Endometrium (tissue), 2 donors: ENCODE results near the gene HMCN1.
"Not testable (repeated sequence)": the region's sequence is repeated elsewhere in the genome, so short reads cannot be mapped to it uniquely, and the experiment has no call there.

ENCODE experiments used
- FAIRE-seq: peaks from 2 replicates; lab custom pipeline; 2012; peaks lifted over from hg19 to GRCh38; lab: Jason Lieb, UNC
- donor health status: control.
- donor health status: control.

HMCN1 gene

DNA sequence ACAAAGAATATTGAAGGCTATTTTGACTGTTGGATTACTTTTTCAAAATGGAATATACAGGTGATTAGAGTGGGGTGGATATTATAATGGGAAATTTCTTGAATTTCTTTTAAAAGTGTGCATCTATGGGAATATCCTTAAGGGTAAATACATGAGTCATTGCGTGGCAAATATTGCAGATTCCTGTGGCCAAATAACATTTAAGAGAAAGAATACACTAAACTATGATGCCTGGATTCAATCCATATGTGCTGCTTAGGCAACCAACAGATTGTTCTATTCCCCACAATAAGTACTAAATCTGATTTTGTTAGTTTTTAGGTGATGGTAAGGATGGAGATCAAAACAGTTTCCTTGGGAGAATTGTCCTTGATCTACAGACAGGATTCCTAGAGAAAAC is 119.5 kb downstream of the HMCN1 start:
- FAIRE-seq: no peak

DNA sequence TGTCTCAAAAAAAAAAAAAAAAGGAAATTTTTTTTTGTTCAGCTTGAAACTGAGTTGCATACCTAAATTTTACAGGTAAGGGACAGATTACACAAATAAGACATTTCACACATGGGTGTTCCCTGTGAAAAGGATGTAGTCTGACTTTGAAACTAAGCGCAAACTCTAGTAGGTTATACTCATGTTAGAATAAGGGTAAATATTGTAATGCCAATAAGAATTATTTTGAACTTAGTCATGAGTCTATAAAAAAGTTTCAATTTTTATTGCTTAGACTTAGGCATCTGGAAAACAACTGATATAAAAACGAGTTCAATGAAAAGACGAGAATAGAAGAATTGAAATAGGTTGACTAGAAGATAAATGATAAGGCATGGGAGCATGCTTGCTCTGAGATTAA is 122.3 kb downstream of the HMCN1 start:
- no peak for FAIRE-seq

DNA sequence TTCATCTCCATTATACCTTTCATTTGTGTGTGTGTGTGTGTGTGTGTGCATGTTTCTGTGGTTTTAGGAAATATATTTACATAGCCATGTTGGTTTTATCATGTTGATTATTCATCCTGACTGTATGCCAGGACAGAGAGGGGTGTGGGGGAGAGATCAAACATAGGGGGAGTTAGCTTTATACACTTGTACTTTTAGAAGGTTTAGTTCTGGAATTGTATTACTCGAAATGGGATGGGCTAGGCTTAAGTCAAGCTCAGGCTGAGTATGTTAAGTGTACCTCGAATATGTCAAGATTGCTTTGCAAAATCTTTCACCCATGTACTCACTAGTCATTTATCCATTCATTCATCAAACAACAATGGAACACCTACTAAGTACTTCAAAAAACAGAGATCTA is 123.3 kb downstream of the HMCN1 start:
- FAIRE-seq: no peak

DNA sequence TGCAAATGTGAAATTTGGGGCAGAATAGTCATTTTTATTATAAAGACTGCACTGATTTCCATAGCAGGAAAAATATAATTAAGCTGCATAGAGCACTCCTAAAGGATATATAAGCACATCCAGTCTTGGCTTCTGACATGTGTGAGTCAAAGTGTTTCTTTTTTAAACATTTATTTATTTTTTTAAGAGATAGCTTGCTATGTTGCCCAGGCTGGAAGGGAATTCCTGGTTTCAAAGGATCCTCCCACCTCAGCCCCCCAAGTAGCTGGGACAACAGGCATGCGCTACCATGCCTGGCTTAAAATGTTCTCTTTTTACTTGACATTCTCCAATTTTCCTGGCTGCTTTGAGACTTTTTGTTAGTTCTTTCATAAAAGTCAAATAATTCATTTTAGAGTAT is 126.1 kb downstream of the HMCN1 start:
- no peak for FAIRE-seq

DNA sequence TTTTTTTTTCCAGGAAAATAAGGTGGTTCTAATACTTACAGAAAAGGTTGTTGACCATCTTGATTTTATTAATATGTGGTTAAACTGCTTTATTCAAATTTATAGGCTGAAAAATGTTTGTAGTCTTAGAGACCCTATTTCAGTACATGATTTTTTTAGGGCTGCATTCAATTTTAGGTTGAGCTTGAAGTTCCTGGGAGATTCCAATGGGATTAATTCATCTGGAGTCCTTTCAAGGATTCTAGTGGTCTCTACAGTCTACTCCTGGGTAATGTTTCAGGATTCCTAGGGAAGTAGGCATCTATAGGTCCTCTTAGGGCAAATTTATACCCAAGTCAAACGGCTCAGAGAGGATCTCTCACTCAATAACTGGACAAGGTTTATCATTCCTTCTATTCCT is 126.7 kb downstream of the HMCN1 start:
- no peak for FAIRE-seq

DNA sequence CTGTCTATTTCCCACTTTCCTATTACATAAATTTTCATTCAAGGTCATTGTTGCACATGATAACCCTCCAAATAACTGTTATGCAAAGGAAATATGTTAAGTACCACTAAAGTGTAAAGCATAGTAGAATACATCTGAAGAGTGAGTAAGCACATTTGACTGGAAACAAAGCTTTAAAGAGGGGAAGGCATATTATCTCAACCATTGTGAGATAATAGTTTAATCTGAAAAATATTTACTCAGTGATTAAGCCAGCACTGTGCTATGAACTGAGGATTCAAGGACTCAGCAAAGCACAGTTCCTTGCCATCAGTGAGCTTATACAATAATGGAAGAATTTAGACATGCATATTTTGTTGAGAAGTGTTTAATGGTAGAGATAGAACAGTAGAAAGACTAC is 127.4 kb downstream of the HMCN1 start:
- FAIRE-seq: no peak

DNA sequence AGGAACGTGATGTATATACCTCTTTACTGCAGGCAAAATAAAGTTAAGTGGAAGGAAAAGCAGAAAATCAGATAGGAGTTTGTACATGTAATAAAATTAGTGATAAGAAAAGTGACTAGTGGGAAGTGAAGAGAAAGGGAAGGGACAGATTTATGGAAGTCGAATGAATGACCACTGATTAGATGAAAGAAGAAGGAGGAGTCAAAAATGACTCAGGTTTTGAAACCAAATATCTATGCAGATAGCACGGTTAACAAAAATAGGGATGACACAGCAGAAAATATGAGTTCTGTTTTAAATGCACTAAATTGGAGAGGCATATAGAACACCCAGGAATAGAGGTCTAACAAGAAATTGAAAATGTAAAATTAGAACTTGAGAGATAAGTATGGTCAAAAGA is 128.0 kb downstream of the HMCN1 start:
- FAIRE-seq: no peak

DNA sequence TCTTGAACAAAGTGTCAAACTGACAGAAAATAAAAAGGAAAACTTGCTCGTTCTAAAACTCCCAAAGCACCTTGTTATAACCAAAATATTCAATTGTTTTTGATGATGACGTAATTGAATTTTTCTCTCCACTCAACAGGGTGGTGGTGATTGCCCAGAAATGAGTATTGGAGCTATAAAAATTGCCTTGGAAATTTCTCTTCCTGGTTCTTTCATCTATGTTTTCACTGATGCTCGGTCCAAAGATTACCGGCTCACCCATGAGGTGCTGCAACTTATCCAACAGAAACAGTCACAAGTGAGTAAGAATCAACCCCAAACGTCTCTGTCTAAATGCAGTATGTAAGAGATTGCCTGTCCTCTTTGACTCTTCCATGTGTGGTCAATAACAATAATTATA is 130.1 kb downstream of the HMCN1 start:
- no peak for FAIRE-seq

DNA sequence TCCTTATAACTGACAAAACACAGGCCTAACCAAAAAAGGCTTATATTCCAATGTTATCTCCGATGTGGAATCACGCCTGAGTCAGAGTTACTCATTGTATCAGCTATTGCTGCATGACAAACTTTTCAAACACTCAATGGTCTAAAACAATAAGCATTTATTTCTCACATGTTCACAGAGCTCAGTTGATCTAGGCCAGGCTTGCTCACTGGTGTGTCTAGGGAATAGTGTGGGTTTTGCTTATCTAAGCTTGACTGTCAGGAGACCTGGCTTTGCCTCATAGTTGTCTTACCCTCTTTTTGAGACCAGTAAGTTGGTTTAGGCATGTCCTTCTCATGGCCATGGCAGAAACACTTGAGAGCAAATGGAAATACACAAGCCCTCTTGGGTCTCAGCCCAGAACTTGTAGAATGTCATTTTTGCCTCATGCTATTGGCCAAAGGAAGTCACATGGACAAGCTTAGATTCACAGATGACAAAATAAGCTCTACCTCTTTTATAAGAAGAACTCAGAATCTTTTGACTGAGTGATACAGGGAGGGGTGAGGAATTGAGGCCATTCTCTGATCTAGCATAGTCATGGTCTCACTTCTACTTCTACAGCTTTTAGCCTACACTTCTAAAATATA is 130.8 kb downstream of the HMCN1 start:
- FAIRE-seq: no peak

DNA sequence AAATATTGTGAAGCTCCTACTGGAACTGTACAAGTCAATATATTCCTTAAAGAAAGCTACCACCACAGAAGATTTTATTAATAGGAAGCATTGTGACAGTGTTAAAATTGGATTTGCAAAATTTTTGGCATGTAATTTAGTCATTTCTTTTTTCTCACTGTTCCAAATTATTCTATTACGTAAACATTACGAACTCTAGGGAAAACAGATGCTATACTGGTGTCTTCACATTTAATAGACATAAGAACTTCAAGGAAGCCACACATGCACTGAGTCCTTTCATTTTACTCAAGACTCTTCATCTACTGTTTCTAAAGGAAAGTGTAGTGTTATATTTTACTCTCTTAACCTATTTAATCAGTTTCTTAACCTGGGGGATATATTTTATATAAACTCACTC is 135.4 kb downstream of the HMCN1 start:
- no peak for FAIRE-seq

DNA sequence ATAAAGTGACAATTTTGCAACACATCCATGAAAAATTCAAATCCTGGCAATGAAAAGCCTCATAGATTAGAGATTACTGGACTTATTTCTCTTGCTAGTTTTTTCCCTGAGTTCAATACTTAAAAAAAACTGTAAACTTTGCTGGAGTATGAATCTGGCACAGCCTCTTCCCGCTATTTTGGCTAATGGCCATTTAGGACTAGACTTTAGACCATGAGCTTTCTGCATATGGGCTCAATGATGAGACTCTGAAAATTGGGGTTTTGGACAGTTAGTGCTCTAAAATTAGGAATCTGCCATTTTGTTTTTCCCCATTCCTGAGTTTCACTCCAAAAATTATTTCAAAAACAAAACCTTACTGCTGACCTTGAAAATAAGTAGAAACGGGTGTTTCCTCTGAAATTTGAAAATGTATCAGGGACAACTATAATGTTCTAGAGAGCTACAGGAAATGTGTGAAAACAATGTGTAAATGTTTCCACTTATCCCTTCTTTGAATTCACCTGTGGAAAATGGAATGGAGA is 137.5 kb downstream of the HMCN1 start:
- no peak for FAIRE-seq

DNA sequence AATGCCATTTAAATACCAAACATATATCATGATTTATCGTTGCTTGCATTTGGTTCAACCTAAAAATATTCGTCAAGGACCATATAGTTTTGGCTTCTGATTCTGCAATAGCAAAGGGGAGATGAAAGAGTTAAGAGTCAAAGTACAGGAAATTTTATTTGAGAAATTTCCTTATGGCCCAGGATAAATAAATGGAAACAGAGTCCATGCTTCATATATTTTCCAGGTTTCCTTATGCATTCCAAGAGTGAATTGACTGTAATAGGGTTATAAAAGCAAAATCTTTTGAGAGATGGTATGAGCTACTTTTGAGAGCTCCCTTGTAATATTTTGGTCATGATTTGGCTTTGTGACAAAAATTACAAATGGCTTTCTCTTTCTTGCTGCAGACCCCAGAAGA is 140.1 kb downstream of the HMCN1 start:
- FAIRE-seq: no peak

DNA sequence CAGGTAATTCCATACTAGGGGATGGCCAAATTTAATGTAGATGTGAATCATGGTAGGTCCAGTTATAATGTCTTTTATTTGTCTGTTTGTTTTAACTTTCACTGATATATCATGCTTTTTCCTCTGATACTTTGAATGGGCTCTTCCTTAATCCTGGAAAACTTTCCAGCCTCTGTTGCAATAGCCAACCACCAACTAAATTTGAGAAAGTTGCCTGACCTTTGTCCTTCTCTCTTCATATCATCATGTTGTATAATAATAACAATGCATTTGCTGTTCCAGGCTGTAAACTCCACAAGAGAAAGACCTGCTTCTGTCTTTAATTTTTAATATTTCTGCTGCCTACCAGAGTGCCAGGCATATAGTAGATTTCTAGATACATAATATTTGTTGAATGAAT is 146.1 kb downstream of the HMCN1 start:
- FAIRE-seq: no peak

DNA sequence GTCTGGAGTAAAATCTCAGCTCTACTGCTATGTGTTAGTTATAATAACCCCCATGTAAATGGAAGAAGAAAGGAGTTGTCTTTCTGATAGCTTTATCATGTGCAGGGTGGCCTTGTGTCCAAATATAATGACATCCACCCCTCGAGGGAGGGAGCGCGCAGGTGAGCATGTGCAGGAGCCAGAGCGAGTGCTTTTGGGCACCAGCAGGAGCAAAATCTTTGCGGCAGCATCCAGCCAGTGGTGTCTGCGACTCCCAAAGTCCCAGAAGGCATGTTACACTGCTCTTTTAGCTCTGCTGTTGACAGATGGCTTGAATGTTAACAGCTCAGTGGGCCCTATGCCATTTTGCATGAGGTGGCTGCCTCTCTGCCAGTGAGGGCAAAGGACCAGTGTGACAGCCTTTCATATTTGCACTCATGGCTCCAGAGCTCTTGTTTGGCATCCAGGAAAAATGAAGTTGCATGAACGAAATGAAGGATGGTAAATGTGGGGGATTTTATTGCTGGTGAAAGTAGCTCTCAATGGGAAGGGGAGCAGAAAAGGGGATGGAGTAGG is 146.7 kb downstream of the HMCN1 start:
- FAIRE-seq: no peak

DNA sequence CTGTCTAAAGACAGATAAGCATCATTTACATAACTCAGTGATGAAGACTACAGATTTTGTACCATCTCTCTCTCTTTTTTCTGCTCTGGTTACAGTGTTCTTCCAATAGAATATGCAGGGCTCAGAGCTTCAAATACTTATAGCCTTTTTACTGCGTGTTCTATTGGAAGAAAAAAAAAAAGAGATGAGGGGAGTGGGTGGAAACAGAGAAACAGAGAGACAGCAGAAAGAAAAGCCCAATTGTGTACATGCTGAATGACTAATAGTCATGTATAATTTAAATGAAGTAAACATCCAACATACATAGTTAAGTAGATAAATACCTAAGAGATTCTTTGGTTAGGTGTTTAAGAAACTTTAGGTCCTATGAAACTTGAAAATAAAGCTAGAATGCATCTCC is 151.9 kb downstream of the HMCN1 start:
- no peak for FAIRE-seq

DNA sequence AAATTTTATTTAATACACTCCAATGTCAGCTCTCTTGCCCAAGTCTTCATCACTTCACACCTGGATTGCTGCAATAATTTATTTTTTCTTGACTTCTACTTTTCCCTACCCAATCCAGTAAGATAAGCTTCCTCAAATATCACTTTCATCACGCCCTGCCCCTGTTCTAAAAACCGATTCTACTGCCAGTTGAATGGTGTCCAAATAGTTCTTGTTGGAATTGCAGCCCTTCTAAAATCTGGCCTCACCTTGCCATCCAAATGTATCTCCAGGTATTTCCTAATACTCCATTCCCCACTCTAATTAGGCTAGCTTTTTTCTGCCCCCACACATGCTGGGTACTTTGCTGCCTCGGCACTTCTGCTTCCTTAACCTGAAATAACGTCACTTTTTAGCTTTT is 152.5 kb downstream of the HMCN1 start:
- FAIRE-seq: no peak

DNA sequence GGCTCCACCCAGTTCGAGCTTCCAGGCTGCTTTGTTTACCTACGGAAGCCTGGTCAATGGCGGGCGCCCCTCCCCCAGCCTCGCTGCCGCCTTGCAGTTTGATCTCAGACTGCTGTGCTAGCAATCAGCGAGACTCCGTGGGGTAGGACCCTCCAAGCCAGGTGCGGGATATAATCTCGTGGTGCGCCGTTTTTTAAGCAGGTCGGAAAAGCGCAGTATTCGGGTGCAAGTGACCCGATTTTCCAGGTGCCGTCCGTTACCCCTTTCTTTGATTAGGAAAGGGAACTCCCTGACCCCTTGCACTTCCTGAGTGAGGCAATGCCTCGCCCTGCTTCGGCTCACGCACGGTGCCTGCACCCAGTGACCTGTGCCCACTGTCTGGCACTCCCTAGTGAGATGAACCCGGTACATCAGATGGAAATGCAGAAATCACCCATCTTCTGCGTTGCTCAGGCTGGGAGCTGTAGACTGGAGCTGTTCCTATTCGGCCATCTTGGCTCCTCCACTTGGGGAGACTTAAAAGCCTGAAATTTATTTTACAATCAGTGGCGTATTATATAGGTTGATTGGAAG is 158.7 kb downstream of the HMCN1 start:
- FAIRE-seq: not testable (repeated sequence)

DNA sequence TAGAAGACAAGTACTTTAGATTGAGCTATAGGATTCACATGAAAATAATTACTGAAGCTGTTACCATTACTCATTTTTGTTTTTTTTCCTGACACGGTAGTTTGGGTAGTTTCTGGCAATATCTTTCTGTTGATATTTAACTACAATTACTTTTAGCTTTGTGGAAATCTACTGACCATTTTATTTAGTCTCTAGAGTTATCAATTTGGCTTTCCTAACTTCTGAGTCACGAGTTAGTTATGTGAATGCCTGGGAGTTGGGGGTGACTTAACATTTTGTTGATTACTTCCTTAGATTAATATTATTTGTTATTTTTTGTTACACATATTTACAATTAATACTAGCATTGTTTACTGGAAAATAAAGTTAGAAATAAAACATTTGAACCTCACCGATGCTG is 160.6 kb downstream of the HMCN1 start:
- FAIRE-seq: no peak

DNA sequence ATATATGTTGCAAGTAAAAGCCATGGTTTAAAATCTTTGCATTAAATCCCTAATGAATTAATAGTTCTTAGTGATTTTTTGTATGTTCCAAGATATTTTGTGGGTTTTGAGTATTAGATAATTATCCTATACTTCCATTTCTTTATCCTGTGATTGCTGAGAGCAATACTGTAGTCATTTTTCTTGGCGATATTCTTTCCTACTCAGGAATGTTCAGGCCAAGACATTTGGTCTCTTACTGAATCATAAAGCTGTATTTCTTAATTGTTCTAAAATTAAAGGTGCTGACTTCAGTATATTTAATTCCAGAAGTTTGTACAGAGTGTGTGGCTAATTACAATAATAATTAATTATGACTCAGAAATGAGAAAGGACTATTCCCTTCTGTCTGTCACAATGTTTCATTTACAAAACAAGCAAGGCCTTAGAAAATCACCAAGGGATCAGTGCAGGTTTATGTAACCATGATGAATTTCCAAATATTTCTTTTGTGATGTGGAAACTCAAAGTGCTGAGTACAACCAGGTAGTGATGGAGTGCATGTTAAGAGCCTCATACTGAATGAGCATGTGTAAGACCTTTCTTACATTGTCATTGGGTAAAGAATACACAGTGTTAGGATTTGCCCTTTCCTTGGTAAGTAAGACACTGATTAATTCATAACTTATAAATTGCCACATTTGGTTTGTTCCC is 161.2 kb downstream of the HMCN1 start:
- no peak for FAIRE-seq

DNA sequence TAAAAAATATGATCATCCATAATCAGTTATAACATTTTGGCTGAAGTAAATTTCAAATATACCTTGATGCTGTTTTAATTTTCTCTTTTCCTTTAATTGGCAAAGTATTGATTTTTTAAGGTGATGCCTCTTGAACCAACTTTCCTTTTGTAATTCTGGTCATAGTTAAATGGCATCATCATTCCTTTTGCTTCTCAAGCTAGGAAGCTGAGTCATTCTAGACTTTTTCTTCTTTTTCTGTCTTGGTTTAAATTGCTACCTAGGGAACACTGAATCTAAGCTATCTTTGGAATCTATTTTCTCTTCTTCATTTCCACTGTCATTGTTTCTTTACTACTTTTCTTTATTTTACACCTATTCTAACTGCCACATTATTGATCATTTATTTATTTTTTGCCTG is 162.7 kb downstream of the HMCN1 start:
- FAIRE-seq: no peak

DNA sequence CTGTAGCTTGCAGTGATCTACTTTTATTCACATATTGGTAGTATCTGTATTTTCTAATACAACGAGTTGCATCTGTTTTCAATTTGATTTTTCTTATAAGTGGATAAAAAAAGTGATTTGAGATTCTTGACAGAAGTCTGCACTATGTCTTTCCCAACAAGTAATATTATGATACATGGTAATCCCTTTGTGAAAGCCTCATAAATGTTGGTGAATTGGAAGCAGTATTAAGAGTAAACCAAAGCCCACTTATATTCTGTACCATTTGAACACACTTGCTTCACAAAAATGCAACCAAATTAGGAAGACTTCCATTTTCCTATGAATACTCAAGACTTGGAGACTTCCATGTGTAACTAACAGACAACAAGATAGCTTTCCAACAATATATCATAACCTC is 172.0 kb downstream of the HMCN1 start:
- FAIRE-seq: no peak

DNA sequence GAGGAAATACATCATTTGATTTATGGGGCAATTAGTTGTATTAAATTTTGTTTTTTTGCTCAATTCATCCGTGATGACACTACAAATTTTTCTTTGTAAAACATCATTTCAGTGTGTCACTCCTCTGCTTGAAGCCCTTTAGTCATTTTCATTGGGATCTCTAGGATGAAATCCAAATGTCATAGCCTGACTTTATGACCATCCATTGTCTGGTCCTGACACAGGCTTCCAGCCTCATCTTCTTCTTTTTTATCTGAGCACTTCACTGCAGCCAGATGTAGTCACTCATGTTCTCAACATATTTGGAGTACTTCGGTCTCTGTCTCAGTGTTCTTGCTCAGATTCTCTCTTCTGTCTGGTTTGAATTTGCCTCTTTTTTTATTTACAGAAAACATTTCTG is 173.1 kb downstream of the HMCN1 start:
- no peak for FAIRE-seq

DNA sequence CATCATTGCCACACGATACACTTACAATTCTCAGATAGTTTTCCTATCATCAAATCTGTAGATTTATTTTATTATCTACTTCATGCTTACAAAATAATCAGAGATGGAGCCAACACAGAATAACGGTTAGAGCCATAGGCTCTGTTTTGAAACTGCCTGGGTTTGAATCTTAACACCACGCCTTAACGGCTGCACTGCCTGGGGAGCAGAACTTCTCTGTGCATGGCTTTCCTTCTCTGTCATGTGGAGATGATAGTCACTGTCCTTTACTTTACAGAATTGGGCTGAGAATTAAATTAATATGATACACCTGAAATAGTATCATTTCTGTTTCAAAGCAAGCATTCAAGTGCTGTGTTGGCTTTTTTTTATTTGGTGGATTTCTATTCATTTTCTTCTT is 177.8 kb downstream of the HMCN1 start:
- FAIRE-seq: no peak

DNA sequence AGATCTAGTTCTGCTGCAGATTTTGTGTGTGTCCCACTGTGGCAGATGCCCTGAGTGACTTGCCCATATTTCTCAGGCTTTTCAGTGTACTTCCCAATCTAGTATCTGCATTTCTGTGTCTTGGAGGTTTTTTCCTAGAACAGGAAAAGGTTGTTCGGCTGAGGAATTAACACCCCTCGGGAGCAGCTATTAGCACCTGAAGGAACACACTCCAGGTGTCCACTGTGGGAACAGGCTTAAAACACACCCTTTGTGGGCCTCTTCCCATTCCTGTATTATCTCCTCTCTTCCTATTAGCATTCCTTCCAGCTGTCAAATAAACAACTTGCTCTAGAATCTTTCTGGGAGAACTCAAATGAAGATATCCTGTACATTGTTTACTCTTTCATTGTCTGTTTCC is 178.3 kb downstream of the HMCN1 start:
- FAIRE-seq: no peak
